Tibial artery (tissue), 4 donors: ENCODE results near the gene DNAAF8.

ENCODE experiments used
- DNase-seq, 2 donors: peaks; one replicate each; pipeline ENCODE4 v3.0.0-alpha.2; 2019
- H3K27ac ChIP-seq, 2 donors: fragments of 200-600 bp; sonication (generic) in 1 of 2; 1 replicate in 1 of 2; 2 replicates in 1 of 2; pipeline ENCODE4 v1.5.1; 2018 to 2019; ENCODE audit warnings: mild to moderate bottlenecking in 1 of 2
- H3K27me3 ChIP-seq, 2 donors: fragments of 200-600 bp; sonication (generic) in 1 of 2; one replicate each; pipeline versions ENCODE4 v1.5.1 to v1.6.0; 2016 to 2019
- H3K36me3 ChIP-seq, 3 donors: fragments of 200-600 bp; sonication (generic) in 2 of 3; one replicate each; pipeline ENCODE4 v1.5.1; 2016 to 2019; ENCODE audit warnings: mild to moderate bottlenecking in 2 of 3
- H3K4me1 ChIP-seq, 4 donors: fragments of 200-600 bp; sonication (generic) in 2 of 4; 1 replicate in 3 of 4; 2 replicates in 1 of 4; pipeline ENCODE4 v1.5.1; 2016 to 2019
- H3K4me3 ChIP-seq, 2 donors: fragments of 200-600 bp; sonication (generic) in 1 of 2; 1 replicate in 1 of 2; 2 replicates in 1 of 2; pipeline ENCODE4 v1.5.1; 2018 to 2019; ENCODE audit warnings: mild to moderate bottlenecking in 2 of 2
- H3K9me3 ChIP-seq, 3 donors: fragments of 200-600 bp; sonication (generic) in 1 of 3; one replicate each; pipeline ENCODE4 v1.5.1; 2016 to 2019
- CTCF ChIP-seq, 2 experiments: fragments of 200-600 bp in 1 of 2; fragments of 450-650 bp in 1 of 2; IDR thresholded peaks; one replicate each; pipeline ENCODE4 v1.5.1; 2017 to 2019; ENCODE audit warnings: antibody characterized with exemption in 2 of 2, mild to moderate bottlenecking in 1 of 2, moderate library complexity in 1 of 2
- intact Hi-C: fragments of 100-400 bp; cut with DNase I; formaldehyde crosslinking; loops from one replicate; pipeline ENCODE4 v1.15.0; 2023; ENCODE audit warnings: low total_unique reads

The DNAAF8 gene

DNA sequence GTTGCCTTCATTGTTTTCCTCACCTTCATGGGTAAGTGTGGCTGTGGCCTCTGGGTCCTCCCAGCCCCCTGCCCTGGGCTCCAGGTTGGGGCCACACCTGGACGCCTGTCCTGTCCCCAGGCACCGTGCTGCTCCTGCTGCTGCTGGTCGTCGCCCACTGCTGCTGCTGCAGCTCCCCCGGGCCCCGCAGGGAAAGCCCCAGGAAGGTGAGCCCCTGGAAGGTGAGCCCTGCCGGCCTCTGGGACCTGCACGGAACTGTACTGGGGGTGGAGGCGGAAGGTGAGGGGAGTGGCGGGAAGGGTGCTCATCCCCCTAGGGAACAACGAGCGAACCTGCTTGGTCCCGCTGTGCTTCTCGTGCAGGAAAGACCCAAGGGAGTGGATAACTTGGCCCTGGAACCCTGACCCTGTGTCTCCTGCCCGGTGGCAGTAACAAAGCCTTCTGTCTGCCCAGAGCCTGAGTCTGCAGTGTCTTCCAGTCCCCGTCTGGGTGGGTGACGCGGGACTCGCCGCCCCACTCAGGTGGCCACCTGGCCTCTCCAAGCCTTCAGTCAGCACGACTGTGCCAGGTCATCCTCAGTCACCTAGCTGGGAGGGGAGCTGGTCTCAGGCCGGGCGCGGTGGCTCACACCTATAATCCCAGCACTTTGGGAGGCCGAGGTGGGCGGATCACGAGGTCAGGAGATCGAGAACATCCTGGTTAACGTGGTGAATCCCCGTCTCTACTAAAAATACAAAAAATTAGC, 61.7 kb downstream of the DNAAF8 start:
- Histone ChIP-seq H3K27me3 (no peaks in the 10 kb centered on the region), H3K4me1 (peaks cover 0 to 9% (median under 1%) of the 10 kb centered on the region in 4 donors), H3K36me3 (peaks cover 0 to 33% (median 15%) of the 10 kb centered on the region in 3 donors), H3K9me3 (no peaks in the 10 kb centered on the region), H3K27ac (no peak overlapping the region), H3K4me3 (no peak overlapping the region)
- DNase-seq, result no peak
- intact Hi-C loops, result loop anchor here (5.0 kb wide), 1 partner anchor 89 kb away; no protein-coding TSS in a partner anchor
- no peak for TF ChIP-seq CTCF (IDR thresholded peaks at IDR 0.05)

- Histone ChIP-seq H3K9me3 (no peaks in the 10 kb centered on the region), H3K4me1 (peaks cover 0 to 17% (median 9%) of the 10 kb centered on the region in 4 donors), H3K36me3 (peaks cover 0 to 33% (median 15%) of the 10 kb centered on the region in 3 donors), H3K27ac (no peak overlapping the region), H3K27me3 (no peaks in the 10 kb centered on the region), H3K4me3 (no peak overlapping the region)
- DNase-seq, result no peak
- no peak for TF ChIP-seq CTCF (IDR thresholded peaks at IDR 0.05)
- intact Hi-C loops, result loop anchor here (5.0 kb wide), 1 partner anchor 90 kb away; no protein-coding TSS in a partner anchor
Observed at GRCh38 chr16:4796982-4797804, 62.9 kb downstream of the DNAAF8 start.

DNA sequence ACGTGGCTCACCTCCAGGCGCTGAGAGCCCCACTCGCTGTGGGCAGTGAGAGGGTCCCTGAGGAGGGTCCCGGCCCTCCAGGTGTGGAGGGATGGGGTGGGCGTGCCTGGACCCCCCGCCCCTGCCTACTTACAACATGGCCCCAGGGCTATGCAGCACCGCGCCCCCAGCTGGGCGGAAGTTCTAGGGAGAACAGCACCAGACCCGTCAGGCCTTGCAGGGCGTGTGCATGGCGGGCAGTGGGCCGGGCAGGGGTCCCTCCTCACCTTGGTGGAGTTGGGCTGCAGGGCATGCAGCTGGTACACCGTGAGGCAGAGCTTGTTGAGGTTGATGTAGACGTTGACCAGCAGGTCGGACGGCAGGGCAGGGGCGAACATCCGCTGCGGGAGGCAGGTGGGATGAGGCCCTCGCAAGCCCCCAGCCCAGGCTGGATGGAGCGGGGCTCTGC, 63.5 kb downstream of the DNAAF8 start:
- intact Hi-C loops, result loop anchor here (5.0 kb wide), 1 partner anchor 91 kb away; no protein-coding TSS in a partner anchor
- peaks cover 0 to 33% (median 15%) of the 10 kb centered on the region in 3 donors for H3K36me3 ChIP-seq
- H3K4me1 ChIP-seq, result peaks cover 0 to 17% (median 9%) of the 10 kb centered on the region in 4 donors
- H3K27me3 ChIP-seq, result no peaks in the 10 kb centered on the region
- no peak for TF ChIP-seq CTCF (IDR thresholded peaks at IDR 0.05)
- DNase-seq, result no peak
- no peak overlapping the region for H3K27ac ChIP-seq
- no peaks in the 10 kb centered on the region for H3K9me3 ChIP-seq
- H3K4me3 ChIP-seq, result no peak overlapping the region

- peaks cover 0 to 33% (median 15%) of the 10 kb centered on the region in 3 donors for H3K36me3 ChIP-seq
- H3K4me3 ChIP-seq, result no peak overlapping the region
- peaks cover 0 to 22% (median 11%) of the 10 kb centered on the region in 4 donors for H3K4me1 ChIP-seq
- TF ChIP-seq CTCF (IDR thresholded peaks at IDR 0.05), result no peak
- no peaks in the 10 kb centered on the region for H3K9me3 ChIP-seq
- H3K27ac ChIP-seq, result no peak overlapping the region
- intact Hi-C loops, result loop anchor here (5.0 kb wide), 1 partner anchor 91 kb away; no protein-coding TSS in a partner anchor
- H3K27me3 ChIP-seq, result no peaks in the 10 kb centered on the region
- no peak for DNase-seq
Observed at GRCh38 chr16:4798456-4798855, 64.1 kb downstream of the DNAAF8 start.
